ENCODE measurements around the gene ANXA11. TPM values are rescaled to one million over a fixed set of nuclear protein-coding genes. Genes with fewer than 3 reads are reported as not detected.

Gene ANXA11
- total and polyA plus RNA-seq, 2 of the 8 experiments (the other 6 are each of a cell fraction or from before 2014, with no cell fraction given) = 40.5 to 84.9 TPM

GRCh38 chr10:80158126-80158525 lies 47.2 kb downstream of the ANXA11 start:
- Histone ChIP-seq H4K20me1 (replicated peaks in 1 of 2; ENCODE audit: control insufficient read depth in 1 of 2, insufficient read depth in 2 of 2, low read length in 2 of 2) (peaks cover 0 to 2% of the 10 kb centered on the region in 2 experiments), H3K4me3 (ENCODE audit: extremely low read depth in 1 of 4, insufficient read depth in 2 of 4, low read depth in 3 of 4, low read length in 4 of 4) (no peak overlapping the region), H3K9me3 (ENCODE audit: insufficient read depth in 2 of 2, low read depth in 1 of 2, low read length in 1 of 2) (no peaks in the 10 kb centered on the region), H3K79me2 (ENCODE audit: control insufficient read depth in 1 of 2, insufficient read depth in 2 of 2, low read length in 2 of 2) (no peaks in the 10 kb centered on the region), H4K8ac (ENCODE audit: extremely low read depth, insufficient read depth, low read length) (no peak overlapping the region), H4K5ac (ENCODE audit: insufficient read length, low read depth, low read length) (no peak overlapping the region), H2BK5ac (ENCODE audit: low read depth, low read length) (no peak overlapping the region), H3K9ac (replicated peaks in 1 of 4; ENCODE audit: extremely low read depth in 1 of 4, low read depth in 3 of 4, low read length in 3 of 4) (no peak overlapping the region), H2BK15ac (ENCODE audit: low read length) (no peak overlapping the region), H3K18ac (ENCODE audit: extremely low read depth, low read length) (no peak overlapping the region), H3K4me2 (ENCODE audit: insufficient read depth in 1 of 2, low read depth in 2 of 2, low read length in 2 of 2) (no peak overlapping the region), H4K91ac (replicated peaks; ENCODE audit: insufficient read length, low read length) (no peak overlapping the region), H2BK20ac (ENCODE audit: low read length) (no peak overlapping the region), H3K79me1 (ENCODE audit: low read depth, low read length) (no peaks in the 10 kb centered on the region; the same call in 1 of the 2 replicates), H3K14ac (ENCODE audit: insufficient read length) (no peak overlapping the region), H2AK5ac (ENCODE audit: low read depth, low read length) (no peak overlapping the region), H3K27me3 (replicated peaks in 1 of 4; ENCODE audit: control insufficient read depth in 3 of 4, extremely low read depth in 1 of 4, insufficient read depth in 3 of 4, low read length in 3 of 4) (no peaks in the 10 kb centered on the region), H3K56ac (replicated peaks; ENCODE audit: insufficient read length, low read depth, low read length) (no peak overlapping the region), H2AFZ (ENCODE audit: low read length) (no peak overlapping the region), H3K23ac (ENCODE audit: insufficient read length) (no peak overlapping the region), H3K4me1 (replicated peaks in 1 of 4; ENCODE audit: control insufficient read depth in 3 of 4, insufficient read depth in 4 of 4, low read length in 3 of 4) (peaks cover 2 to 8% (median 6%) of the 10 kb centered on the region in 4 experiments; a peak in 5 of 7 replicates), H3K4ac (replicated peaks; ENCODE audit: insufficient read length, low read depth, low read length) (no peak overlapping the region), H2BK120ac (replicated peaks; ENCODE audit: low read depth, low read length) (no peak overlapping the region), H3K36me3 (ENCODE audit: control insufficient read depth in 2 of 4, insufficient read depth in 4 of 4, low read length in 3 of 4) (peaks cover 5 to 20% (median 11%) of the 10 kb centered on the region in 4 experiments; a peak in 6 of 8 replicates), H3K23me2 (ENCODE audit: low read depth, low read length) (no peaks in the 10 kb centered on the region), H2BK12ac (ENCODE audit: low read depth, low read length) (no peak overlapping the region), H3K27ac (ENCODE audit: low read depth, low read length) (no peak overlapping the region)
- no peak for FAIRE-seq
- WGBS, 2 experiments (ENCODE audit: extremely low coverage in 1 of 2, insufficient coverage in 1 of 2, insufficient read length in 1 of 2, insufficient replicate concordance in 2 of 2, low coverage in 1 of 2, low lambda C conversion rate in 2 of 2, missing lambda C conversion rate in 1 of 2) = 93% methylated on average over 5 of the region's 5 CpGs; no CpG with 5 or more reads in 1 of the 2 experiments
- DNase-seq (ENCODE audit: low read depth in 1 of 2, low spot score in 2 of 2) = no peak
- ChIA-PET POLR2A (ENCODE audit: partially characterized antibody) (interaction anchor here (0.6 kb wide), 1 partner anchor 10 kb away, joined by 3 read pairs; no protein-coding TSS in a partner anchor), CTCF (ENCODE audit: partially characterized antibody) (interaction anchor here (0.5 to 9.8 kb wide), 9 partner anchors 9 to 811 kb away, joined by 3 to 59 read pairs (median 3); no protein-coding TSS in a partner anchor)
- no peak for TF ChIP-seq SP2 (IDR thresholded peaks at IDR 0.05; ENCODE audit: low read length)
- TF ChIP-seq PHF8 (conservative IDR thresholded peaks at IDR 0.05; ENCODE audit: low read depth, low read length) = no peak
- TF ChIP-seq TCF12 (IDR thresholded peaks at IDR 0.05; ENCODE audit: low read depth, low read length) = no peak
- TF ChIP-seq, protein P1, sequence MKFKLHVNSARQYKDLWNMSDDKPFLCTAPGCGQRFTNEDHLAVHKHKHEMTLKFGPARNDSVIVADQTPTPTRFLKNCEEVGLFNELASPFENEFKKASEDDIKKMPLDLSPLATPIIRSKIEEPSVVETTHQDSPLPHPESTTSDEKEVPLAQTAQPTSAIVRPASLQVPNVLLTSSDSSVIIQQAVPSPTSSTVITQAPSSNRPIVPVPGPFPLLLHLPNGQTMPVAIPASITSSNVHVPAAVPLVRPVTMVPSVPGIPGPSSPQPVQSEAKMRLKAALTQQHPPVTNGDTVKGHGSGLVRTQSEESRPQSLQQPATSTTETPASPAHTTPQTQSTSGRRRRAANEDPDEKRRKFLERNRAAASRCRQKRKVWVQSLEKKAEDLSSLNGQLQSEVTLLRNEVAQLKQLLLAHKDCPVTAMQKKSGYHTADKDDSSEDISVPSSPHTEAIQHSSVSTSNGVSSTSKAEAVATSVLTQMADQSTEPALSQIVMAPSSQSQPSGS (IDR thresholded peaks at IDR 0.05; ENCODE audit: low read length) = no peak
- no peak for TF ChIP-seq JUND (IDR thresholded peaks at IDR 0.05; ENCODE audit: low read length)
- TF ChIP-seq NANOG (IDR thresholded peaks at IDR 0.05; ENCODE audit: insufficient read depth, low read depth, low read length, poor library complexity, severe bottlenecking) = no peak
- no peak for TF ChIP-seq CREB1 (IDR thresholded peaks at IDR 0.05)
- TF ChIP-seq CHD2 (IDR thresholded peaks at IDR 0.05; ENCODE audit: low read length) = no peak
- TF ChIP-seq ZNF274 (IDR thresholded peaks at IDR 0.05; ENCODE audit: borderline replicate concordance, extremely low read depth, low read length) = no peak
- TF ChIP-seq, protein P2, sequence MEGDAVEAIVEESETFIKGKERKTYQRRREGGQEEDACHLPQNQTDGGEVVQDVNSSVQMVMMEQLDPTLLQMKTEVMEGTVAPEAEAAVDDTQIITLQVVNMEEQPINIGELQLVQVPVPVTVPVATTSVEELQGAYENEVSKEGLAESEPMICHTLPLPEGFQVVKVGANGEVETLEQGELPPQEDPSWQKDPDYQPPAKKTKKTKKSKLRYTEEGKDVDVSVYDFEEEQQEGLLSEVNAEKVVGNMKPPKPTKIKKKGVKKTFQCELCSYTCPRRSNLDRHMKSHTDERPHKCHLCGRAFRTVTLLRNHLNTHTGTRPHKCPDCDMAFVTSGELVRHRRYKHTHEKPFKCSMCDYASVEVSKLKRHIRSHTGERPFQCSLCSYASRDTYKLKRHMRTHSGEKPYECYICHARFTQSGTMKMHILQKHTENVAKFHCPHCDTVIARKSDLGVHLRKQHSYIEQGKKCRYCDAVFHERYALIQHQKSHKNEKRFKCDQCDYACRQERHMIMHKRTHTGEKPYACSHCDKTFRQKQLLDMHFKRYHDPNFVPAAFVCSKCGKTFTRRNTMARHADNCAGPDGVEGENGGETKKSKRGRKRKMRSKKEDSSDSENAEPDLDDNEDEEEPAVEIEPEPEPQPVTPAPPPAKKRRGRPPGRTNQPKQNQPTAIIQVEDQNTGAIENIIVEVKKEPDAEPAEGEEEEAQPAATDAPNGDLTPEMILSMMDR (IDR thresholded peaks at IDR 0.05; ENCODE audit: control extremely low read depth in 1 of 3, insufficient read depth in 1 of 3, low read depth in 1 of 3, low read length in 3 of 3) = no peak
